CD4-positive, alpha-beta T cell treated with Interleukin-1 beta for 1 hour (primary cell): ENCODE measurements around the gene CASP14.
"Not testable (repeated sequence)": the region's sequence is repeated elsewhere in the genome, so short reads cannot be mapped to it uniquely, and the experiment has no call there.

Source experiments
- DNase-seq, 2 donors: peaks; one replicate each; pipeline ENCODE4 v3.0.0-alpha.2; 2020 to 2022

Gene CASP14

GRCh38 chr19:15072930-15073647 lies 23.8 kb downstream of the CASP14 start:
- DNase-seq, result no peak

DNA sequence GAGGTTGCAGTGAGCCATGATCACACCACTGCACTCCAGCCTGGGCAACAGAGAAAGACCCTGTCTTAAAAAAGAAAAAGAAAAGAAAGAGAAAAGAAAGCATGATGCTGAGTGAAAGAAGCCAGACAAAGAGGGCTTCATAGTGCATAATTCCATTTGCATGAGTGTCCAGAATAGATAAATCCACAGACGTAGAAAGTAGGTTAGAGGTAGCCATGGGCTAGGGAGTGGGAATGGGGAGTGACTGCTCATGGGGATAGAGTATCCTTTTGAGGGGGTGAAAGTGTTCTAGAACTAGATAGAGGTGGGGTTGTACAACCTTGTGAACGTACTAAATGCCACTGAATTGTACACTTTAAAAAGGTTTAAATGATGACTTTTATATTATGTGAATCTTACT lies 25.1 kb downstream of the CASP14 start:
- no peak for DNase-seq

- DNase-seq, result no peak
Observed at GRCh38 chr19:15075806-15076205, 26.5 kb downstream of the CASP14 start.

GRCh38 chr19:15080002-15080401 lies 30.7 kb downstream of the CASP14 start:
- DNase-seq, result not testable (repeated sequence)

- no peak for DNase-seq
Observed at GRCh38 chr19:15081911-15082310, 32.6 kb downstream of the CASP14 start, which contains the start of gene OR1I1. TSS of gene OR1I1 (plus strand) at chr19:15082211. CDS start at chr19:15087066, 4,855 bp downstream.

DNA sequence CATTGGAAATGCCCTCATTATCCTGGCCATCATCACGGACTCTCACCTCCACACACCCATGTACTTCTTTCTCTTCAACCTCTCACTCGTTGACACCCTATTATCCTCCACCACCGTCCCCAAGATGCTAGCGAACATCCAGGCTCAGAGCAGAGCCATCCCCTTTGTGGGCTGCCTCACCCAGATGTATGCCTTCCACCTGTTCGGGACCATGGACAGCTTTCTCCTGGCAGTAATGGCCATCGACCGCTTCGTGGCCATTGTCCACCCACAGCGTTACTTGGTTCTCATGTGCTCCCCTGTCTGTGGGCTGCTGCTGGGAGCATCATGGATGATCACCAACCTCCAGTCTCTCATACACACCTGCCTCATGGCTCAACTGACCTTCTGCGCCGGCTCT lies 37.9 kb downstream of the CASP14 start:
- no peak for DNase-seq

DNA sequence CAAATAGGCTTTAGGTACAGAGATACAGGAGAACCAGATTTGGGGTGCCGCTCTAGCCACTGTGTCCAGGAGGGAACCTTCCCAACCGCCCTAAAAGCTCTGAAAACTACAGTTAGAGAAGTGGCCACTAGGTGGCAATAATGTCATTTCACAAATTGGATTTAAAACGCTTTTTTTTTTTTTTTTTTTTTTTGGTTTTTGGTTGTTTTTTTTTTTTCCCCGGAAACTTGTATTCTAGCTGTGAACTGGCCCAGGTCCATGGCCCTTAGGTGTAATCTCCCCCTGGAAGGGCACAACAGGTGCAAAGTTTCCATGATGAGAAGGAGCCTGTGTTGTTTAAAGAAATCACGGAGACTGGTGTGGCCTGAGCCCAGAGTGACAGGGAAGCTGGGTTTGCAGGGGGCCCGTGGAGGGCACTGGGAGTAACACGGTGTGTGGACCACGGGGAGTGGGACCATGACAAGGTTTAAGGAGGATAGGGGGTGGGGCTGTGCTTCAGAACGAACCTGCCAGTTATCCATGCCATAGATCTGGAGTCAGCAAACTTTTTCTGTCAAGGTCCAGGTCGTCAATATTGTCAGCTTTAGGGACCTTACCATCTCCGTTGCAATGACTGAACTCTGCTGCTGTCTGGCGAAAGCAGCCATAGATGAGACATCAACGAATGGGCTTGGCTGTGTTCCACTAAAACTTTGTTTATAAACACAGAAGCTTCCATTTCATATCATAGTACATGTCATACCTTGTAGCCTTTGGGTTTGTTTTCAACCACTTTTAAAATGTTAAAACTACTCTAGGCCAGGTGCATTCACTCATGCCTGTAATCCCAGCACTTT lies 42.9 kb downstream of the CASP14 start:
- peak; percentile 49 to 77 for DNase-seq

DNA sequence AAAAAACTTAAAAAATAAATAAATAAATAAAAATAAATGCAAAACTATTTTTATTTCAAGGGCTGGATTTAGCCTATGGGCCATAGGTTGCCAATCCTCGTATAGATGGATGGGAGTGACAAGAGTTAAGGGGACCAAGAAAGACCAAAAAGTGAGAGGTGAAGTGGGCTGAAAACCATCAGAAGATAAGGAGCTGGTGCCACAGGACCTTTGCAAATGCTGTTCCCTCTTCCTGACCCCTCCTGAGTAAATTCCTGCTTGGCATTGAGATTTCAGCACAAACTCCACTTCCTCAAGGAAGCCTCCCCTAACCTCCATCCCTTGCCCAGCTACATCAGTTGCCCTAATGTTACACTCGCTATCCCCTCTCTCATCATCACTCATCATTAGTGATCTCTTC lies 43.7 kb downstream of the CASP14 start:
- DNase-seq, result no peak

DNA sequence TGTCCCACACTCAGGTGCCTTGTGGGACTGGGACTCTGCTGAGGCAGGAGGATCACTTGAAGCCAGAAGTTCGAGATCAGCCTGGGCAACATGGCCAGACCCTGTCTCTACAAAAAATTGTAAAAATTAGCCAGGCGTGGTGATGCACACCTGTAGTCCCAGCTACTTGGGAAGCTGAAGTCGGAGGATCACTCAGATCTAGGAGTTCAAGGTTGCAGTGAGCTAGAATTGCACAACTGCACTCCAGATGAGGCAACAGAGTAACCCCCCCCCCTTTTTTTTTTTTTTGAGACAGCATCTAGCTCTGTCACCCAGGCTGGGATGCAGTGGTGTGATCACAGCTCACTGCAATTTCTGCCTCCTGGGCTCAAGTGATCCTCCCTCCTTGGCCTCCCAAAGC lies 46.9 kb downstream of the CASP14 start:
- DNase-seq, result no peak

GRCh38 chr19:15097980-15098379 lies 48.7 kb downstream of the CASP14 start:
- not testable (repeated sequence) for DNase-seq

DNA sequence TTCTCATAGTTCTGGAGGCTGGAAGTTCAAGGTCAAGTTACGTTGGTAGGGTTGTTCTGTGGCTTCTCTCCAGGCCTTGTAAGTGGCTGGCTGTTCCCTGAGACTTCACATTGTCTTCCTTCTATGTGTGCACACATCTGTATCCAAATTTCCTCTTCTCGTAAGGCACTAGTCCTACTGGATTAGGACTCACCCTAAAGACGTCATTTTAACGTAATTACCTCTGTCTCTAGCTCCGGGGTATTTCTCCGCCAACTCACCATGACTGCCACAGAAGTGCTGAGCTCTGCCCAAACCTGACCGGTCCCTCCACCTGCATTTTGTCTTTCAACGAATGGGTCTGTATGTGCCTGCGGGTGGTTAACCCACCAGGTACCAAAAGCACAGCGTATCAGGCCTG lies 49.2 kb downstream of the CASP14 start:
- no peak for DNase-seq

DNA sequence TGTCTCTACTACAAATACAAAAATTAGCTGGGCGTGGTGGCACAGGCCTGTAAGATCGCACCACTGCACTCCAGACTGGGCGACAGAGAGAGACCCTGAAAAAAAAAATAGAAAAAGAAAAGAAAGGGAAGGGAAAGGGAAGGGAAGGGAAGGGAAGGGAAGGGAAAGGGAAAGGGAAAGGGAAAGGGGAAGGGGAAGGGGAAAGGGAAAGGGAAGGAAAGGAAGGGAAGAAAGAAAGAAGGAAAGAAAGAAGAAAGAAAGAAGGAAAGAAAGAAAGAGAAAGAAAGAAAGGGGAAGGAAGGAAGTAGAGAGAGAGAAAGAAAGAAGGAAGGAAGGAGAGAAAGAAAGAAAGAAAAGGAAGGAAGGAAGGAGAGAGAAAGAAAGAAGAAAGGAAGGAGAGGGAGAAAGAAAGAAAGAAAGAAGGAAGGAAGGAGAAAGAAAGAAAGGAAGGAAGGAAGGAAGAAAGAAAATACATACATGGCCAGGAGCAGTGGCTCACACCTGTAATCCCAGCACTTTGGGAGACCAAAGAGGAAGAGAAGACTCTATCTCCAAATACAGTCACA lies 49.8 kb downstream of the CASP14 start:
- DNase-seq, result no peak

GRCh38 chr19:15101479-15102082 lies 52.3 kb downstream of the CASP14 start:
- DNase-seq, result peak; percentile 33 to 59

DNA sequence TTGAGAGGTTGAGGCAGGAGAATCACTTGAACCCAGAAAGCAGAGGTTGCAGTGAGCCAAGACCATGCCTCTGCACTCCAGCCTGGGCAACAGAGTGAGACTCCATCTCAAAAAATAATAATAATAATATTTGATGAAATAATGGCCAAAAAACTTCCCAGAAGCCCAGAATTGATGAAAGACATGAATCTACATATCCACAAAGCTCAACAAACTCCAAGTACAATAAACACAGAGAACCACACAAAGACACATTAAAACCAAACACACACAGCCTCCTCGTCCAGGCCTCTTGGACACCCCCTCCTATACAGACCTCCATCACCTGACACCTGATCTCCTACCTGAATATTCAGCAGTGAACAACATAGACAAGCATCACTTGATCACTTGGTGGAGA lies 54.7 kb downstream of the CASP14 start:
- no peak for DNase-seq

DNA sequence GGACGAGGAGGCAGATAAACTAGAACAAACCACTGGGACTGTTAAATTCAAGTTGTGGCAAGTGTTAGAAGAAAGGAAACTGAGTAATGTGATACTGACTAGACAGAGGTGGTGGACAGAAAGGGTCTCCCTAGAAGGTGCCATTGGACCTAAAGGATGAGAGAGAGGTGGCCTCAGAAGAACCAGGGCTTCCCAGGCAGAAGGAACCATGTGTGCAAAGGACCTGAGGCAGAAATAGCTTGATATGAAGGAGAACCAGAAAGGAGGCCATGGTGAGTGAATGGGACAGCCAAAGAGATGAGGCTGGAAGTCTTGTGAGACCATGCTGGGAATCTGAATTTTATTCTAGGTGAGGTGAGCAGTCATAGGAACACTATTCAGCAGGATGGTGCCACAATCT lies 55.1 kb downstream of the CASP14 start:
- DNase-seq, result no peak

DNA sequence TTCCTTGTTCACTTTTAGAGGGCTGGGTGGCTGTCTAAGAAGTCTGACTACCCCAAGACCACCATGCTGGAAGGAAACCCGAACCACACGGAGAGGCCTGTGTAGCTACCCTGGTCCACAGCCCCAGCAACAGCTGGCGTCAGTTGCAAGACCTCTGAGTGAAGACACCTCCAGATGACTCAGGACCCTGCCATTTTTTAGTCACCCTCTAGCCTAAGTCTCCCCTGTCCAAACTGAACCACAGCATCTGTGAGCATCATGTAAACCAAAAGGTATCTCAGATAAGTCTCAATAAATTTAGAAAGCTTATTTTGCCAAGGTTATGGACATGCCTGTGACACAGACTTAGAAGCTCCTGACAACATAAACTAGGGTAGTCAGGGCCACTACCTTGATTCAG lies 55.8 kb downstream of the CASP14 start:
- DNase-seq, result no peak

DNA sequence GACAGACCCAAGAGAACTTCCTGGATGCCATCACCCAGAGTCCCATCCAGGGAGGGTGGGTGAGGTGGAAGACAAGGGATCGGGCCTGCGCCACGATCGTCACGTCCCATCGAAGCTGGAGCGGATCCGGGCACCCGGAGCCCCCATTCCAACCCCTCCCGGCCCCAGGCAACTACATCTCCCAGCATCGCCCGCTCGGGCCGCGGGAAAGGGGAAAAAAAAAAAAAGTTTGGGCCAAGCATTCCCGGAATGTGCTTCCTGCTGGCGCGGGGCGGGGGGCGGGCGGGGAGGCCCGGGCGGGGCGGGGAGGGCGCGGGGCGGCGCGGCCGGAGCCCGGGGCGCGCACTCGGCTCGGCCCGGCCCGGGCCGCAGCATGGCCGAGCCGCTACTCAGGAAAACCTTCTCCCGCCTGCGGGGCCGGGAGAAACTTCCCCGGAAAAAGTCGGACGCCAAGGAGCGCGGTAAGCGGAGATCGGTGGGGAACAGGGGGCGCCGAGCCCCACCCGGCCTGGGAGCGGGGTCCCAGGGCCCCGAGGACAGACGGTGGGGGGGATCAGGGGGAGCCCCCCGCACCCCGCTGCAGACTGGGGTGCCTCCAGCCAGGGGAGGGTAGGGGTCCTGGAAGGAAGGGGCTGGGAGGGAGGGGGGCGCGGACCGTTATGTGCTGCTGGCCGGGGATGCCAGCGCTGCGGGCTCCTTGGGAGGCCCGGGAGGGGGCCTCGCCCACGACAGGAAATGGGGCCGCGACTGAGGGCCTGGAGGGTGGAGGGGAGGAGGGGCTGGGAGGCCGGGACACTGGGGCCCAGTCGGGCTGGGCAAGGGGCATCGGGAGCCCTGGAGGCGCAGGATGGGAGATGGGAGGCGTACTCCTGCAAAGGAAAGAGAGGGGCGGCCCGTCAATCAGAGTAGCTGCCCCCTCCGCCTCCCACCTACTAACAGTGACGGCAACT lies 58.1 kb downstream of the CASP14 start, which contains the start of gene SYDE1:
Gene SYDE1, plus strand, starts transcription at position 341 of the 950 bp plus-strand sequence. Its CDS starts 33 bp downstream, at position 374.
- DNase-seq, result no peak
